K562 (cell line): ENCODE measurements around the gene IL15RA. TPM values are rescaled to one million over a fixed set of nuclear protein-coding genes. Genes with fewer than 3 reads are reported as not detected.

ENCODE experiments used
- CCAR2 ChIP-seq: fragments of 200-400 bp; formaldehyde crosslinking; IDR thresholded peaks from 2 replicates; pipeline ENCODE4 v1.6.1; 2017; ENCODE audit warnings: mild to moderate bottlenecking, low read depth, low read length
- E2F1 ChIP-seq: sonication (generic); formaldehyde crosslinking; IDR thresholded peaks from 2 replicates; pipeline ENCODE4 v1.8.1; 2023; ENCODE audit warnings: mild to moderate bottlenecking, missing genetic modification reagents, moderate library complexity
- MGA ChIP-seq: fragments of 450-650 bp; IDR thresholded peaks from 2 replicates; pipeline ENCODE4 v1.6.1; 2016; ENCODE audit warnings: mild to moderate bottlenecking, moderate library complexity
- ZBTB5 ChIP-seq: fragments of 450-650 bp; IDR thresholded peaks from 2 replicates; pipeline ENCODE4 v1.6.1; 2017; ENCODE audit warnings: antibody characterized with exemption
- ZNF197 ChIP-seq: fragments of 200-800 bp; sonication (Bioruptor generic); IDR thresholded peaks from 2 replicates; pipeline ENCODE4 v1.6.1; 2016; ENCODE audit warnings: low read depth, missing genetic modification characterization, missing compliant biosample characterization
- ZNF592 ChIP-seq: fragments of 450-650 bp; IDR thresholded peaks from 2 replicates; pipeline ENCODE4 v1.6.1; 2017; ENCODE audit warnings: antibody characterized with exemption, mild to moderate bottlenecking
- polyA plus RNA-seq, 8 experiments: library from polyadenylated mRNA; depleted of rRNA in 4 of 8; stranded (reverse) in 5 of 8; unstranded in 3 of 8; fragments of >200 nt; fragmentation: Nextera tagmentation in 2 of 8; fragmentation: Illumina TruSeq in 1 of 8; extraction: Ambion mirVana in 2 of 8; extraction: Trizol in 1 of 8; gene quantifications; 2 replicates each; pipeline versions ENCODE4 v1.2.1 to v1.2.3, GENCODE V29; 2011 to 2014; ENCODE audit warnings: inconsistent platforms in 1 of 8, missing spikeins in 1 of 8
- total RNA-seq, 7 experiments: library from RNA; depleted of rRNA in 6 of 7; stranded (reverse); fragments of >200 nt in 6 of 7; fragmentation: Illumina TruSeq in 2 of 7; extraction: Trizol in 2 of 7; gene quantifications; 2 replicates each; pipeline versions ENCODE4 v1.2.1 to v1.2.3, GENCODE V29; 2011 to 2021; ENCODE audit warnings: low replicate concordance in 1 of 7

IL15RA gene
- total and polyA plus RNA-seq, 9 of the 15 experiments (the other 6 are each of a cell fraction or from before 2014, with no cell fraction given) = 1.2 to 11.7 (median 8.0) TPM

- peak; percentile 77 for TF ChIP-seq ZBTB5
- peak; percentile 59 for TF ChIP-seq ZNF592
- peak; percentile 46; the same call in 1 of the 2 replicates for TF ChIP-seq E2F1
- peak; percentile 90 for TF ChIP-seq MGA
- TF ChIP-seq CCAR2 = no peak
- TF ChIP-seq ZNF197 (CRISPR knock-in tag) = no peak
These were observed 552 bp downstream of the IL15RA start (continued) for GRCh38 chr10:5976512-5977470.
